ENCODE results near the gene FAM229B.

- TF ChIP-seq POLR2A (IDR thresholded peaks at IDR 0.05; ENCODE audit: low read depth, low read length) (no peak), TAF1 (IDR thresholded peaks at IDR 0.05; ENCODE audit: borderline replicate concordance, low read depth, low read length) (no peak)
These were observed 40.8 kb downstream of the FAM229B start for GRCh38 chr6:112128208-112128607.
